GM12878 (cell line): Measurements from ENCODE around the gene SSR1. TPM values are rescaled to one million over a fixed set of nuclear protein-coding genes. Genes with fewer than 3 reads are reported as not detected.
A peak's percentile ranks its signal among the peaks of the same experiment; 100 is the strongest.

Experiments used
- BACH1 ChIP-seq: fragments of 450-650 bp; IDR thresholded peaks from 2 replicates; pipeline ENCODE4 v1.6.1; 2017; ENCODE audit warnings: mild to moderate bottlenecking, borderline replicate concordance
- BCL3 ChIP-seq: IDR thresholded peaks from 2 replicates; pipeline ENCODE4 v1.6.1; 2011; ENCODE audit warnings: borderline replicate concordance, low read depth, mild to moderate bottlenecking, moderate library complexity, low read length; ENCODE audit not compliant: insufficient read depth, poor library complexity, severe bottlenecking
- CREB1 ChIP-seq: IDR thresholded peaks from 2 replicates; pipeline ENCODE4 v1.6.1; 2012; ENCODE audit warnings: low read depth, mild to moderate bottlenecking, inconsistent platforms
- ESRRA ChIP-seq: IDR thresholded peaks from 2 replicates; pipeline ENCODE4 v1.6.1; 2012; ENCODE audit warnings: mild to moderate bottlenecking, low read length, improper control_type of control experiment
- FOS ChIP-seq: IDR thresholded peaks from 3 replicates; pipeline ENCODE4 v1.6.1; 2011; ENCODE audit warnings: borderline replicate concordance; ENCODE audit not compliant: insufficient read length; ENCODE audit errors: extremely low read depth
- FOXM1 ChIP-seq: IDR thresholded peaks from 2 replicates; pipeline ENCODE4 v1.6.1; 2012; ENCODE audit warnings: low read depth, mild to moderate bottlenecking, inconsistent platforms, low read length, moderate library complexity
- GABPA ChIP-seq: IDR thresholded peaks from 2 replicates; pipeline ENCODE4 v1.6.1; 2014; ENCODE audit warnings: antibody characterized with exemption, low read depth, mild to moderate bottlenecking, inconsistent platforms
- HCFC1 ChIP-seq: fragments of 150-350 bp; IDR thresholded peaks from 2 replicates; pipeline ENCODE4 v1.6.1; 2014; ENCODE audit warnings: low read length
- HDGF ChIP-seq: fragments of 450-650 bp; IDR thresholded peaks from 2 replicates; pipeline ENCODE4 v1.6.1; 2016; ENCODE audit warnings: antibody characterized with exemption
- IKZF2 ChIP-seq, 2 experiments: fragments of 450-650 bp; IDR thresholded peaks; 2 replicates each; pipeline ENCODE4 v1.6.1; 2017; ENCODE audit warnings: mild to moderate bottlenecking in 2 of 2, moderate library complexity in 2 of 2
- JUND ChIP-seq: IDR thresholded peaks from 2 replicates; pipeline ENCODE4 v1.6.1; 2012; ENCODE audit warnings: low read depth, mild to moderate bottlenecking, low read length, improper control_type of control experiment, moderate library complexity
- KLF5 ChIP-seq: fragments of 450-650 bp; IDR thresholded peaks from 2 replicates; pipeline ENCODE4 v1.6.1; 2014; ENCODE audit warnings: mild to moderate bottlenecking; ENCODE audit not compliant: partially characterized antibody
- NFYB ChIP-seq: IDR thresholded peaks from 2 replicates; pipeline ENCODE4 v1.6.1; 2011; ENCODE audit warnings: low read depth, mild to moderate bottlenecking, low read length, improper control_type of control experiment, moderate library complexity; ENCODE audit not compliant: insufficient read depth
- NR2C2 ChIP-seq: IDR thresholded peaks from 2 replicates; pipeline ENCODE4 v1.6.1; 2011; ENCODE audit warnings: borderline replicate concordance, low read depth; ENCODE audit not compliant: control insufficient read depth, insufficient read length
- NR2F1 ChIP-seq: fragments of 450-650 bp; conservative IDR thresholded peaks from 2 replicates; pipeline ENCODE4 v1.6.1; 2017; ENCODE audit warnings: mild to moderate bottlenecking
- POU2F2 ChIP-seq: IDR thresholded peaks from 3 replicates; pipeline ENCODE4 v1.6.1; 2011; ENCODE audit warnings: low read depth, mild to moderate bottlenecking, low read length, borderline replicate concordance
- PRDM15 ChIP-seq: fragments of 450-650 bp; formaldehyde crosslinking; IDR thresholded peaks from 2 replicates; pipeline ENCODE4 v1.4.0; 2020; ENCODE audit warnings: mild to moderate bottlenecking, moderate library complexity
- RELA ChIP-seq: fragments of 450-650 bp; IDR thresholded peaks from 2 replicates; pipeline ENCODE4 v1.8.0; 2014; ENCODE audit warnings: borderline replicate concordance; ENCODE audit not compliant: partially characterized antibody
- RFX5 ChIP-seq: IDR thresholded peaks from 2 replicates; pipeline ENCODE4 v1.6.1; 2011; ENCODE audit warnings: low read depth, low read length, improper control_type of control experiment
- RUNX3 ChIP-seq: IDR thresholded peaks from 2 replicates; pipeline ENCODE4 v1.6.1; 2012; ENCODE audit warnings: low read length, inconsistent platforms
- SIN3A ChIP-seq: IDR thresholded peaks from 2 replicates; pipeline ENCODE4 v1.6.1; 2012; ENCODE audit warnings: low read depth, low read length, improper control_type of control experiment
- SMAD5 ChIP-seq: IDR thresholded peaks from 2 replicates; pipeline ENCODE4 v1.6.1; 2016; ENCODE audit warnings: antibody characterized with exemption, low read depth
- SMARCA5 ChIP-seq: fragments of 450-650 bp; IDR thresholded peaks from 2 replicates; pipeline ENCODE4 v1.6.1; 2017; ENCODE audit warnings: mild to moderate bottlenecking
- SMC3 ChIP-seq: IDR thresholded peaks from 2 replicates; pipeline ENCODE4 v1.6.1; 2011; ENCODE audit warnings: low read length, improper control_type of control experiment, borderline replicate concordance
- SREBF1 ChIP-seq: IDR thresholded peaks from 2 replicates; pipeline ENCODE4 v1.6.1; 2012; ENCODE audit warnings: mild to moderate bottlenecking, low read length
- STAT3 ChIP-seq: IDR thresholded peaks from 2 replicates; pipeline ENCODE4 v1.6.1; 2011; ENCODE audit warnings: low read depth, low read length, improper control_type of control experiment
- SUZ12 ChIP-seq: fragments of 200-600 bp; sonication (generic); IDR thresholded peaks from one replicate; pipeline ENCODE4 v1.6.1; 2018; ENCODE audit warnings: antibody characterized with exemption, mild to moderate bottlenecking; ENCODE audit not compliant: unreplicated experiment
- TCF3 ChIP-seq: IDR thresholded peaks from 2 replicates; pipeline ENCODE4 v1.6.1; 2012; ENCODE audit warnings: low read depth, mild to moderate bottlenecking, low read length, borderline replicate concordance; ENCODE audit not compliant: insufficient read depth
- YY1 ChIP-seq: IDR thresholded peaks from 2 replicates; pipeline ENCODE4 v1.6.1; 2011; ENCODE audit warnings: low read depth, mild to moderate bottlenecking, low read length
- ZNF207 ChIP-seq: fragments of 450-650 bp; IDR thresholded peaks from 2 replicates; pipeline ENCODE4 v1.6.1; 2014; ENCODE audit warnings: antibody characterized with exemption, mild to moderate bottlenecking, borderline replicate concordance
- polyA plus RNA-seq, 11 experiments: library from polyadenylated mRNA; depleted of rRNA in 4 of 11; unstranded in 6 of 11; stranded (reverse) in 5 of 11; fragments of >200 nt; fragmentation: Nextera tagmentation in 4 of 11; fragmentation: Illumina TruSeq in 1 of 11; extraction: Ambion mirVana in 4 of 11; extraction: Trizol in 1 of 11; gene quantifications; 1 replicate in 1 of 11; 2 replicates in 10 of 11; pipeline versions ENCODE4 v1.2.1 to v1.2.3, GENCODE V29; 2011 to 2016; ENCODE audit warnings: inconsistent platforms in 2 of 11, missing spikeins in 2 of 11, low read depth in 1 of 11
- total RNA-seq, 4 experiments: library from RNA; depleted of rRNA in 3 of 4; stranded (reverse); fragments of >200 nt in 3 of 4; fragmentation: Illumina TruSeq in 1 of 4; extraction: Trizol in 1 of 4; gene quantifications; 2 replicates each; pipeline versions ENCODE4 v1.2.1 to v1.2.3, GENCODE V29; 2013 to 2021

Gene SSR1
- total and polyA plus RNA-seq, 10 of the 15 experiments (the other 5 are each of a cell fraction or from before 2014, with no cell fraction given): 42.0 to 209 (median 128) TPM

- TF ChIP-seq SMAD5: no peak
- no peak for TF ChIP-seq RUNX3
- TF ChIP-seq RELA: peak; percentile 19
- 0 out of 4 replicates have a peak, but pooled peaks of 1 of the 2 experiments have one; percentile 11 for TF ChIP-seq IKZF2 (IDR thresholded peaks at IDR 0.05)
- TF ChIP-seq NR2F1: no peak
- no peak for TF ChIP-seq FOXM1
- TF ChIP-seq HCFC1: no peak
- no peak for TF ChIP-seq ZNF207
- TF ChIP-seq GABPA: no peak
- TF ChIP-seq HDGF: no peak
- no peak for TF ChIP-seq NR2C2
- no peak for TF ChIP-seq SREBF1
- TF ChIP-seq BACH1: no peak; the same call in 1 of the 2 replicates
- TF ChIP-seq STAT3: no peak
- no peak for TF ChIP-seq SUZ12
- no peak for TF ChIP-seq KLF5
- TF ChIP-seq RFX5: no peak
- TF ChIP-seq NFYB: no peak
- TF ChIP-seq POU2F2: no peak
- peak; percentile 82 for TF ChIP-seq YY1
- TF ChIP-seq FOS: no peak
- no peak for TF ChIP-seq ESRRA
- TF ChIP-seq SMC3: peak; percentile 73
- TF ChIP-seq BCL3: no peak
- no peak for TF ChIP-seq PRDM15 (CRISPR knock-in tag)
- TF ChIP-seq SMARCA5: peak; percentile 53; the same call in 1 of the 2 replicates
- TF ChIP-seq TCF3: no peak
- no peak for TF ChIP-seq JUND
- TF ChIP-seq SIN3A: no peak
- TF ChIP-seq CREB1: no peak
Observed at GRCh38 chr6:7238900-7239589, 74.0 kb downstream of the SSR1 start (continued).
